ENCODE measurements around the gene SULT4A1.

Gene SULT4A1

GRCh38 chr22:43827003-43827735 lies 35.1 kb downstream of the SULT4A1 start:
- CTCF ChIA-PET, result interaction anchor here (0.7 to 1.0 kb wide), 4 partner anchors 10 to 182 kb away, joined by 3 to 4 read pairs (median 3); no protein-coding TSS in a partner anchor
- DNase-seq (ENCODE audit: low spot score), result no peak
- POLR2A ChIA-PET (ENCODE audit: low non-redundant PET), result no interaction called here
- H3K27ac ChIP-seq, result peak overlapping the region; percentile 72
- TF ChIP-seq CTCF (conservative IDR thresholded peaks at IDR 0.05; ENCODE audit: low read depth), result no peak

GRCh38 chr22:43826142-43827002 lies 35.9 kb downstream of the SULT4A1 start:
- peak; percentile 29 for TF ChIP-seq CTCF (conservative IDR thresholded peaks at IDR 0.05; ENCODE audit: low read depth)
- DNase-seq (ENCODE audit: low spot score), result peak; percentile 63
- ChIA-PET POLR2A (ENCODE audit: low non-redundant PET) (no interaction called here), CTCF (interaction anchor here (0.7 to 1.0 kb wide), 4 partner anchors 11 to 924 kb away, joined by 3 read pairs; no protein-coding TSS in a partner anchor)
- H3K27ac ChIP-seq, result peak overlapping the region; percentile 72

GRCh38 chr22:43825651-43826050 lies 36.7 kb downstream of the SULT4A1 start:
- POLR2A ChIA-PET (ENCODE audit: low non-redundant PET), result no interaction called here

GRCh38 chr22:43824724-43825420 lies 37.4 kb downstream of the SULT4A1 start:
- no peak for DNase-seq (ENCODE audit: low spot score)
- ChIA-PET POLR2A (ENCODE audit: low non-redundant PET) (no interaction called here), CTCF (no interaction called here)
- no peak overlapping the region for H3K27ac ChIP-seq
- TF ChIP-seq CTCF (conservative IDR thresholded peaks at IDR 0.05; ENCODE audit: low read depth), result no peak

More at GRCh38 chr22:43825651-43826050, 36.7 kb downstream of the SULT4A1 start:
- peak overlapping the region; percentile 72; the same call in 1 of the 2 replicates for H3K27ac ChIP-seq
- CTCF ChIA-PET, result interaction anchor here (0.7 kb wide), 1 partner anchor 924 kb away, joined by 3 read pairs; no protein-coding TSS in a partner anchor
- TF ChIP-seq CTCF (conservative IDR thresholded peaks at IDR 0.05; ENCODE audit: low read depth), result no peak
- no peak for DNase-seq (ENCODE audit: low spot score)

GRCh38 chr22:43823911-43824665 lies 38.2 kb downstream of the SULT4A1 start:
- H3K27ac ChIP-seq, result no peak overlapping the region
- no peak for TF ChIP-seq CTCF (conservative IDR thresholded peaks at IDR 0.05; ENCODE audit: low read depth)
- ChIA-PET CTCF (no interaction called here), POLR2A (ENCODE audit: low non-redundant PET) (no interaction called here)
- no peak for DNase-seq (ENCODE audit: low spot score)
